WTC11 (cell line): Measurements from ENCODE around the gene ADAT2. TPM values are rescaled to one million over a fixed set of nuclear protein-coding genes. Genes with fewer than 3 reads are reported as not detected.
A peak's percentile ranks its signal among the peaks of the same experiment; 100 is the strongest.

Experiments
- ATAC-seq: fragments of 200-7000 bp; cut with Tn5 transposase; 2 replicates; pipeline ENCODE4 v1.10.0; 2021; ENCODE audit warnings: mild to moderate bottlenecking, moderate library complexity
- CTCF ChIA-PET: fragments of 300-600 bp; sonication (Branson Sonifier 250); formaldehyde crosslinking; loops from one replicate; lab custom pipeline; 2021; ENCODE audit warnings: antibody characterized with exemption; lab: Charles Lee
- POLR2A ChIA-PET: fragments of 350-600 bp; sonication (Branson Sonifier 250); formaldehyde crosslinking; loops from one replicate; lab custom pipeline; 2021; ENCODE audit warnings: antibody characterized with exemption; lab: Charles Lee
- DNase-seq: peaks from one replicate; pipeline ENCODE4 v3.0.0; 2021; ENCODE audit warnings: low spot score
- H3K27ac Mint-ChIP-seq: 2 replicates; pipeline ENCODE4 v1.8.0; 2021; ENCODE audit warnings: mixed read lengths
- H3K27me3 Mint-ChIP-seq: 2 replicates; pipeline ENCODE4 v1.8.0; 2021; ENCODE audit warnings: low read depth, mild to moderate bottlenecking, moderate library complexity, mixed read lengths
- H3K36me3 Mint-ChIP-seq: 2 replicates; pipeline ENCODE4 v1.8.0; 2021; ENCODE audit warnings: mixed read lengths
- H3K4me1 Mint-ChIP-seq: 2 replicates; pipeline ENCODE4 v1.8.0; 2022; ENCODE audit warnings: mixed read lengths
- H3K4me3 Mint-ChIP-seq: 2 replicates; pipeline ENCODE4 v1.8.0; 2021; ENCODE audit warnings: mild to moderate bottlenecking, moderate library complexity, mixed read lengths
- H3K9me3 Mint-ChIP-seq: 2 replicates; pipeline ENCODE4 v1.8.0; 2021; ENCODE audit warnings: mixed read lengths
- ATF6 ChIP-seq: sonication (generic); formaldehyde crosslinking; IDR thresholded peaks from 2 replicates; pipeline ENCODE4 v1.8.1; 2023; ENCODE audit warnings: mild to moderate bottlenecking, missing genetic modification reagents
- CBFB ChIP-seq: sonication (generic); formaldehyde crosslinking; IDR thresholded peaks from 2 replicates; pipeline ENCODE4 v1.8.1; 2022; ENCODE audit warnings: mild to moderate bottlenecking, low read depth, missing genetic modification reagents
- E2F4 ChIP-seq: sonication (generic); formaldehyde crosslinking; IDR thresholded peaks from 2 replicates; pipeline ENCODE4 v1.8.1; 2022; ENCODE audit warnings: low read depth, mild to moderate bottlenecking, moderate library complexity, missing genetic modification reagents, borderline replicate concordance
- ESRRA ChIP-seq: sonication (generic); formaldehyde crosslinking; IDR thresholded peaks from 2 replicates; pipeline ENCODE4 v1.8.1; 2022; ENCODE audit warnings: mild to moderate bottlenecking, missing genetic modification reagents, borderline replicate concordance
- FOXJ3 ChIP-seq: sonication (generic); formaldehyde crosslinking; IDR thresholded peaks from 2 replicates; pipeline ENCODE4 v1.9.0; 2021; ENCODE audit warnings: missing genetic modification reagents, mild to moderate bottlenecking, borderline replicate concordance
- FOXP1 ChIP-seq: sonication (generic); formaldehyde crosslinking; IDR thresholded peaks from 2 replicates; pipeline ENCODE4 v1.8.0; 2022; ENCODE audit warnings: missing genetic modification reagents, mild to moderate bottlenecking, moderate library complexity, borderline replicate concordance
- FOXP4 ChIP-seq: sonication (generic); formaldehyde crosslinking; IDR thresholded peaks from 2 replicates; pipeline ENCODE4 v1.8.0; 2022; ENCODE audit warnings: mild to moderate bottlenecking, missing genetic modification reagents
- GRHL2 ChIP-seq: fragments of 250-450 bp; sonication (Bioruptor Pico); IDR thresholded peaks from 2 replicates; pipeline ENCODE4 v1.8.0; 2022; ENCODE audit warnings: mild to moderate bottlenecking, moderate library complexity; ENCODE audit not compliant: insufficient replicate concordance, severe bottlenecking
- GTF2I ChIP-seq: fragments of 250-450 bp; sonication (Bioruptor Pico); conservative IDR thresholded peaks from 2 replicates; pipeline ENCODE4 v1.4.0; 2021; ENCODE audit warnings: mild to moderate bottlenecking
- HMGA2 ChIP-seq: fragments of 250-450 bp; sonication (Bioruptor Pico); IDR thresholded peaks from 2 replicates; pipeline ENCODE4 v1.4.0; 2021; ENCODE audit warnings: mild to moderate bottlenecking, moderate library complexity
- HMGXB4 ChIP-seq: sonication (generic); formaldehyde crosslinking; IDR thresholded peaks from 2 replicates; pipeline ENCODE4 v1.8.1; 2023; ENCODE audit warnings: mild to moderate bottlenecking, moderate library complexity, missing genetic modification reagents
- JAZF1 ChIP-seq: fragments of 250-450 bp; sonication (Bioruptor Pico); IDR thresholded peaks from 2 replicates; pipeline ENCODE4 v1.9.0; 2021; ENCODE audit warnings: moderate library complexity, mild to moderate bottlenecking, inconsistent platforms
- NFATC4 ChIP-seq: fragments of 250-450 bp; sonication (Bioruptor Pico); IDR thresholded peaks from 2 replicates; pipeline ENCODE4 v1.9.0; 2021; ENCODE audit warnings: mild to moderate bottlenecking
- OVOL2 ChIP-seq: fragments of 250-450 bp; sonication (Bioruptor Pico); IDR thresholded peaks from 2 replicates; pipeline ENCODE4 v1.9.0; 2021; ENCODE audit warnings: mild to moderate bottlenecking, borderline replicate concordance
- RORB ChIP-seq: fragments of 250-450 bp; sonication (Bioruptor Pico); IDR thresholded peaks from 2 replicates; pipeline ENCODE4 v1.9.0; 2021; ENCODE audit warnings: mild to moderate bottlenecking
- SOX15 ChIP-seq: fragments of 250-450 bp; sonication (Bioruptor Pico); IDR thresholded peaks from 2 replicates; pipeline ENCODE4 v1.9.0; 2021; ENCODE audit warnings: mild to moderate bottlenecking
- SP1 ChIP-seq: sonication (generic); formaldehyde crosslinking; conservative IDR thresholded peaks from 2 replicates; pipeline ENCODE4 v1.8.1; 2022; ENCODE audit warnings: missing genetic modification reagents
- TEAD1 ChIP-seq: sonication (generic); formaldehyde crosslinking; IDR thresholded peaks from 2 replicates; pipeline ENCODE4 v1.8.0; 2022; ENCODE audit warnings: mild to moderate bottlenecking, missing genetic modification reagents
- TP53 ChIP-seq: sonication (generic); formaldehyde crosslinking; IDR thresholded peaks from 2 replicates; pipeline ENCODE4 v1.8.1; 2023; ENCODE audit warnings: mild to moderate bottlenecking, missing genetic modification reagents
- USF1 ChIP-seq: sonication (generic); formaldehyde crosslinking; IDR thresholded peaks from 2 replicates; pipeline ENCODE4 v1.8.0; 2022; ENCODE audit warnings: mild to moderate bottlenecking, missing genetic modification reagents
- ZNF121 ChIP-seq: sonication (generic); formaldehyde crosslinking; IDR thresholded peaks from 2 replicates; pipeline ENCODE4 v1.8.0; 2023; ENCODE audit warnings: missing genetic modification reagents
- ZNF219 ChIP-seq: sonication (generic); formaldehyde crosslinking; IDR thresholded peaks from 2 replicates; pipeline ENCODE4 v1.8.0; 2023; ENCODE audit warnings: missing genetic modification reagents, mild to moderate bottlenecking, borderline replicate concordance
- total RNA-seq: library from RNA; stranded (reverse); gene quantifications from 3 replicates; pipeline ENCODE4 v1.2.3, GENCODE V29; 2021
- TF ChIP-seq, protein P1 (sequence below): sonication (generic); formaldehyde crosslinking; IDR thresholded peaks from 2 replicates; pipeline ENCODE4 v1.8.0; 2022; ENCODE audit warnings: missing genetic modification reagents
- TF ChIP-seq, protein P2 (sequence below): fragments of 250-450 bp; sonication (Bioruptor Pico); IDR thresholded peaks from 2 replicates; pipeline ENCODE4 v1.9.0; 2021; ENCODE audit warnings: mild to moderate bottlenecking

Gene ADAT2
- total RNA-seq, 1 experiment from 2014 or later, result 13.3 TPM

DNA sequence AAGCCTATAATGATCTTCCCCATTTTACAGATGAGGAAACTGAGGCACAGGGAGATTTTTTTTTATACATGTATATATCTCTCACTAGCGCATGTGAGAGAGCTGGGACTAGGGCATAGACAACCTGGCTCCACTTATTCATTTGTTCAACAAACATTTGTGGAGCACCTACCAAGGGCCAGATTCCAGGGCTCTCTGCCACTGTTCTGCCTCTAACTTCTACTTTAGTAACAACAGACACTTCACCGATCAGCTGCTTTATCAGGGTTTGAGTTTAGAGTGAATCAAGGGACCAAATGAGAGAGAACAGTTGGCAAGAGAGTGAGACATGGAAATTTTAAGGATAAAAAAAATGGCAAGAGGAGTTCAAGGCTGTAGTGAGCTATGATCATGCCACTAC is 7.4 kb downstream of the ADAT2 start:
- Mint-ChIP-seq H3K27ac (peak overlapping the region; percentile 75; the same call in 1 of the 2 replicates), H3K9me3 (no peaks in the 10 kb centered on the region), H3K4me1 (peaks cover 10% of the 10 kb centered on the region), H3K36me3 (peaks cover 20% of the 10 kb centered on the region), H3K4me3 (no peak overlapping the region), H3K27me3 (no peaks in the 10 kb centered on the region)
- ATAC-seq (no peak), DNase-seq (no peak)
- ChIA-PET POLR2A (no interaction called here), CTCF (no interaction called here)
- TF ChIP-seq, protein P1, sequence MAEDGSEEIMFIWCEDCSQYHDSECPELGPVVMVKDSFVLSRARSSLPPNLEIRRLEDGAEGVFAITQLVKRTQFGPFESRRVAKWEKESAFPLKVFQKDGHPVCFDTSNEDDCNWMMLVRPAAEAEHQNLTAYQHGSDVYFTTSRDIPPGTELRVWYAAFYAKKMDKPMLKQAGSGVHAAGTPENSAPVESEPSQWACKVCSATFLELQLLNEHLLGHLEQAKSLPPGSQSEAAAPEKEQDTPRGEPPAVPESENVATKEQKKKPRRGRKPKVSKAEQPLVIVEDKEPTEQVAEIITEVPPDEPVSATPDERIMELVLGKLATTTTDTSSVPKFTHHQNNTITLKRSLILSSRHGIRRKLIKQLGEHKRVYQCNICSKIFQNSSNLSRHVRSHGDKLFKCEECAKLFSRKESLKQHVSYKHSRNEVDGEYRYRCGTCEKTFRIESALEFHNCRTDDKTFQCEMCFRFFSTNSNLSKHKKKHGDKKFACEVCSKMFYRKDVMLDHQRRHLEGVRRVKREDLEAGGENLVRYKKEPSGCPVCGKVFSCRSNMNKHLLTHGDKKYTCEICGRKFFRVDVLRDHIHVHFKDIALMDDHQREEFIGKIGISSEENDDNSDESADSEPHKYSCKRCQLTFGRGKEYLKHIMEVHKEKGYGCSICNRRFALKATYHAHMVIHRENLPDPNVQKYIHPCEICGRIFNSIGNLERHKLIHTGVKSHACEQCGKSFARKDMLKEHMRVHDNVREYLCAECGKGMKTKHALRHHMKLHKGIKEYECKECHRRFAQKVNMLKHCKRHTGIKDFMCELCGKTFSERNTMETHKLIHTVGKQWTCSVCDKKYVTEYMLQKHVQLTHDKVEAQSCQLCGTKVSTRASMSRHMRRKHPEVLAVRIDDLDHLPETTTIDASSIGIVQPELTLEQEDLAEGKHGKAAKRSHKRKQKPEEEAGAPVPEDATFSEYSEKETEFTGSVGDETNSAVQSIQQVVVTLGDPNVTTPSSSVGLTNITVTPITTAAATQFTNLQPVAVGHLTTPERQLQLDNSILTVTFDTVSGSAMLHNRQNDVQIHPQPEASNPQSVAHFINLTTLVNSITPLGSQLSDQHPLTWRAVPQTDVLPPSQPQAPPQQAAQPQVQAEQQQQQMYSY (CRISPR knock-in tag), result no peak
- TF ChIP-seq SP1 (CRISPR knock-in tag), result no peak
- TF ChIP-seq HMGA2 (CRISPR knock-in tag), result no peak
- TF ChIP-seq ATF6, result no peak
- no peak for TF ChIP-seq FOXP4
- no peak for TF ChIP-seq ZNF219 (CRISPR knock-in tag)
- TF ChIP-seq SOX15 (CRISPR knock-in tag), result no peak
- TF ChIP-seq TP53, result no peak
- no peak for TF ChIP-seq GRHL2 (CRISPR knock-in tag)
- no peak for TF ChIP-seq FOXJ3
- TF ChIP-seq TEAD1, result no peak
- no peak for TF ChIP-seq NFATC4 (CRISPR knock-in tag)

DNA sequence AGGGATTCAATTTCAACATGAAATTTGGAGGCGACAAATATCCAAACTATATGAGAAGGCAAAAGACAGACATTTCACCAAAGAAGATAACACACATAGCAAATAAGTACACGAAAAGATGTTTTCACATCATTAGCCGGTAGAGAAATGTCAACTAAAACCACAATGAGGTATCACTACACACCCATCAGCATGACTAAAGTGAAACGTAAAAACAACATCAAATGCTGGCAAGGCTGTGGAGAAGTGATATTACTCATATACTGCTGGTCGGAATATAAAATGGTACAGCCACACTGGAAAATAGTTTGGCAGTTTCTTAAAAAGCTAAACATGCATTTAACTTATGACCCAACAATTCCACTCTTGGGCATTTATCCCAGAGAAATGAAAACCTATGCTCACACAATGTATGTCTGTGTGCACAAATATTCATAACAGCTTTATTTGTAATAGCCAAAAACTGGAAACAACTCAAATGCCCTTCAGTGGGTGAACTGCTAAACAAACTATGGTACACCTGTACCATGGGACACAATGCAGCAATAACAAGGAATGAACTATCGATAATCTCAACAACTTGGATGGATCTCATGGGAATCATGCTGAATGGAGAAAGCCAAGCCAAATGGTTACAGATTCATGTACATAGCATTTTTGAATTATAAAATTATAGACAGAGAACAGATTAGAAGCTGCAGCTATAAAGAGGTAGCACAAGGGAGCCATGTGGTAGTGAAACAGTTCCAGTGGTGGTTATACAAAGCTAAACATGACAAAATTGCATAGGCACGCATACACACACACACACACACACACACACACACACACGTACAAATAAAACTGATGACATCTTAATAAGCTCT is 8.6 kb downstream of the ADAT2 start:
- ChIA-PET CTCF (no interaction called here), POLR2A (no interaction called here)
- TF ChIP-seq CBFB (CRISPR knock-in tag) (no peak), FOXP1 (CRISPR knock-in tag) (no peak), HMGA2 (CRISPR knock-in tag) (no peak), ESRRA (CRISPR knock-in tag) (no peak), ZNF121 (CRISPR knock-in tag) (no peak), RORB (CRISPR knock-in tag) (no peak), HMGXB4 (CRISPR knock-in tag) (no peak), GTF2I (CRISPR knock-in tag) (no peak), E2F4 (no peak), OVOL2 (CRISPR knock-in tag) (no peak), JAZF1 (CRISPR knock-in tag) (no peak), USF1 (CRISPR knock-in tag) (no peak), TP53 (no peak), SP1 (CRISPR knock-in tag) (no peak)
- TF ChIP-seq, protein P2, sequence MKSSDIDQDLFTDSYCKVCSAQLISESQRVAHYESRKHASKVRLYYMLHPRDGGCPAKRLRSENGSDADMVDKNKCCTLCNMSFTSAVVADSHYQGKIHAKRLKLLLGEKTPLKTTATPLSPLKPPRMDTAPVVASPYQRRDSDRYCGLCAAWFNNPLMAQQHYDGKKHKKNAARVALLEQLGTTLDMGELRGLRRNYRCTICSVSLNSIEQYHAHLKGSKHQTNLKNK, result no peak

More for the DNA sequence above, 8.6 kb downstream of the ADAT2 start:
- DNase-seq (no peak), ATAC-seq (no peak)
- Mint-ChIP-seq H3K4me3 (no peak overlapping the region), H3K9me3 (no peaks in the 10 kb centered on the region), H3K4me1 (peaks cover 10% of the 10 kb centered on the region), H3K27ac (no peak overlapping the region), H3K27me3 (no peaks in the 10 kb centered on the region), H3K36me3 (peaks cover 27% of the 10 kb centered on the region)
